Mesenchymal stem cell (in vitro differentiated cells and primary cell): Measurements from ENCODE around the gene TOX2.

Experiments
- DNase-seq: peaks from one replicate; pipeline ENCODE4 v3.0.0-alpha.2; 2013
- H2AFZ ChIP-seq: one replicate; pipeline ENCODE4 v1.6.1; 2013; ENCODE audit warnings: low read depth, mild to moderate bottlenecking, control low read depth, inconsistent platforms, low read length, moderate library complexity
- H2AK5ac ChIP-seq: 2 replicates; pipeline ENCODE4 v1.6.1; 2013; ENCODE audit warnings: low read length, moderate library complexity, mild to moderate bottlenecking, inconsistent platforms; ENCODE audit not compliant: severe bottlenecking
- H2BK120ac ChIP-seq: one replicate; pipeline ENCODE4 v1.6.1; 2013; ENCODE audit warnings: low read depth, mild to moderate bottlenecking, inconsistent platforms, low read length, moderate library complexity
- H2BK12ac ChIP-seq, 2 experiments: one replicate each; pipeline ENCODE4 v1.6.1; 2013; ENCODE audit warnings: inconsistent platforms in 2 of 2, low read length in 2 of 2, mild to moderate bottlenecking in 2 of 2, moderate library complexity in 2 of 2, control low read depth in 1 of 2
- H2BK15ac ChIP-seq: one replicate; pipeline ENCODE4 v1.6.1; 2013; ENCODE audit warnings: mild to moderate bottlenecking, low read depth, inconsistent platforms; ENCODE audit not compliant: poor library complexity, severe bottlenecking
- H2BK5ac ChIP-seq: 2 replicates; pipeline ENCODE4 v1.6.1; 2013; ENCODE audit warnings: low read depth, mild to moderate bottlenecking, low read length, control low read depth, inconsistent platforms; ENCODE audit not compliant: poor library complexity, severe bottlenecking
- H3K14ac ChIP-seq, 2 experiments: one replicate each; pipeline ENCODE4 v1.6.1; 2013; ENCODE audit warnings: inconsistent platforms in 2 of 2, low read length in 2 of 2, control low read depth in 1 of 2, mild to moderate bottlenecking in 1 of 2, moderate library complexity in 1 of 2
- H3K18ac ChIP-seq, 2 experiments: one replicate each; pipeline ENCODE4 v1.6.1; 2013; ENCODE audit warnings: inconsistent platforms in 2 of 2, low read length in 2 of 2, control low read depth in 1 of 2, low read depth in 1 of 2, mild to moderate bottlenecking in 1 of 2
- H3K23ac ChIP-seq, 2 experiments: one replicate each; pipeline ENCODE4 v1.6.1; 2013; ENCODE audit warnings: inconsistent platforms in 2 of 2, low read length in 2 of 2, mild to moderate bottlenecking in 2 of 2, moderate library complexity in 2 of 2, control low read depth in 1 of 2
- H3K27ac ChIP-seq: 2 replicates; pipeline ENCODE4 v1.5.1; 2013; ENCODE audit warnings: mild to moderate bottlenecking, moderate library complexity, low read length, control low read depth, inconsistent platforms; ENCODE audit not compliant: poor library complexity, severe bottlenecking
- H3K27me3 ChIP-seq, 2 experiments: 2 replicates each; pipeline versions ENCODE4 v1.6.1 to v1.7.0; 2013; ENCODE audit warnings: low read length in 2 of 2, mild to moderate bottlenecking in 2 of 2, moderate library complexity in 2 of 2, control low read depth in 1 of 2, inconsistent platforms in 1 of 2; ENCODE audit not compliant: control insufficient read depth in 1 of 2, insufficient read depth in 1 of 2
- H3K36me3 ChIP-seq, 2 experiments: 2 replicates each; pipeline versions ENCODE4 v1.6.1 to v1.7.0; 2013; ENCODE audit warnings: low read length in 2 of 2, control low read depth in 1 of 2, inconsistent platforms in 1 of 2, low read depth in 1 of 2, mild to moderate bottlenecking in 1 of 2; ENCODE audit not compliant: insufficient read depth in 2 of 2, control insufficient read depth in 1 of 2
- H3K4ac ChIP-seq, 2 experiments: one replicate each; pipeline ENCODE4 v1.6.1; 2013; ENCODE audit warnings: inconsistent platforms in 2 of 2, low read length in 2 of 2, mild to moderate bottlenecking in 2 of 2, moderate library complexity in 2 of 2, control low read depth in 1 of 2, low read depth in 1 of 2
- H3K4me1 ChIP-seq: 2 replicates; pipeline ENCODE4 v1.6.1; 2013; ENCODE audit warnings: low read depth, low read length, control low read depth; ENCODE audit not compliant: control insufficient read depth, insufficient read depth
- H3K4me2 ChIP-seq: 2 replicates; pipeline ENCODE4 v1.6.1; 2013; ENCODE audit warnings: low read length, mild to moderate bottlenecking, inconsistent platforms; ENCODE audit not compliant: poor library complexity, severe bottlenecking
- H3K4me3 ChIP-seq, 2 experiments: 2 replicates each; pipeline versions ENCODE4 v1.5.1 to v1.7.0; 2013; ENCODE audit warnings: low read length in 2 of 2, mild to moderate bottlenecking in 2 of 2, control low read depth in 1 of 2, low read depth in 1 of 2; ENCODE audit not compliant: insufficient read depth in 1 of 2
- H3K79me1 ChIP-seq: replicated peaks from 2 replicates; pipeline ENCODE4 v1.6.1; 2013; ENCODE audit warnings: mild to moderate bottlenecking, control low read depth, low read length, inconsistent platforms; ENCODE audit not compliant: poor library complexity, severe bottlenecking
- H3K9ac ChIP-seq: 2 replicates; pipeline ENCODE4 v1.7.0; 2013; ENCODE audit warnings: mild to moderate bottlenecking, low read length, moderate library complexity
- H3K9me3 ChIP-seq: 2 replicates; pipeline ENCODE4 v1.7.0; 2013; ENCODE audit warnings: mild to moderate bottlenecking, low read length; ENCODE audit not compliant: control insufficient read depth
- H4K8ac ChIP-seq: one replicate; pipeline ENCODE4 v1.6.1; 2013; ENCODE audit warnings: inconsistent platforms, mild to moderate bottlenecking, low read length, moderate library complexity
- H4K91ac ChIP-seq: one replicate; pipeline ENCODE4 v1.6.1; 2013; ENCODE audit warnings: mild to moderate bottlenecking, low read length, inconsistent platforms
- WGBS: methylation state at CpG from one replicate; pipeline ENCODE4 v1.1.7; 2013; ENCODE audit warnings: mixed read lengths; 5-methylcytosine and 5-hydroxymethylcytosine counted together

Gene TOX2

GRCh38 chr20:44001667-44002596 lies 87.3 kb downstream of the TOX2 start:
- Histone ChIP-seq H2BK15ac (no peak overlapping the region), H3K9ac (no peak overlapping the region), H3K4ac (no peak overlapping the region), H2BK5ac (no peak overlapping the region), H3K36me3 (no peaks in the 10 kb centered on the region), H3K4me1 (no peaks in the 10 kb centered on the region), H2AFZ (no peak overlapping the region), H3K9me3 (no peaks in the 10 kb centered on the region), H3K27ac (no peak overlapping the region), H2BK120ac (no peak overlapping the region), H2AK5ac (no peak overlapping the region), H4K8ac (no peak overlapping the region), H3K14ac (no peak overlapping the region), H3K27me3 (peaks cover 0 to 38% of the 10 kb centered on the region in 2 experiments), H4K91ac (no peak overlapping the region), H3K23ac (no peak overlapping the region), H2BK12ac (peak overlapping the region in 1 of 2 experiments; percentile 18), H3K18ac (peak overlapping the region in 1 of 2 experiments; percentile 34), H3K4me2 (no peak overlapping the region), H3K4me3 (no peak overlapping the region), H3K79me1 (no peaks in the 10 kb centered on the region)
- WGBS = 87% methylated on average over 6 of the region's 6 CpGs
- DNase-seq = no peak

- Histone ChIP-seq H3K4ac (no peak overlapping the region), H2BK12ac (no peak overlapping the region), H3K9me3 (no peaks in the 10 kb centered on the region)
Observed at GRCh38 chr20:44002861-44003260, 88.2 kb downstream of the TOX2 start.

GRCh38 chr20:44003609-44004008 lies 89.0 kb downstream of the TOX2 start:
- Histone ChIP-seq H3K4me3 (no peak overlapping the region), H3K9me3 (no peaks in the 10 kb centered on the region), H2BK12ac (peak overlapping the region in 1 of 2 experiments; percentile 6), H3K4ac (no peak overlapping the region), H2AFZ (no peak overlapping the region), H4K91ac (no peak overlapping the region), H4K8ac (no peak overlapping the region), H3K4me1 (no peaks in the 10 kb centered on the region), H3K27ac (no peak overlapping the region), H2BK120ac (no peak overlapping the region), H3K79me1 (no peaks in the 10 kb centered on the region), H3K23ac (no peak overlapping the region), H3K9ac (no peak overlapping the region), H2BK5ac (no peak overlapping the region), H3K27me3 (peaks cover 0 to 41% of the 10 kb centered on the region in 2 experiments), H3K4me2 (no peak overlapping the region), H3K36me3 (no peaks in the 10 kb centered on the region), H3K18ac (no peak overlapping the region), H2AK5ac (no peak overlapping the region), H3K14ac (no peak overlapping the region), H2BK15ac (no peak overlapping the region)
- DNase-seq = no peak
- WGBS = 97% methylated on average over 5 of the region's 5 CpGs

More at GRCh38 chr20:44002861-44003260, 88.2 kb downstream of the TOX2 start:
- Histone ChIP-seq H2BK15ac (no peak overlapping the region), H4K91ac (no peak overlapping the region), H3K4me2 (no peak overlapping the region), H3K23ac (no peak overlapping the region), H2BK120ac (no peak overlapping the region), H4K8ac (no peak overlapping the region), H3K9ac (no peak overlapping the region), H3K27me3 (peaks cover 0 to 38% of the 10 kb centered on the region in 2 experiments), H3K4me1 (no peaks in the 10 kb centered on the region), H2BK5ac (no peak overlapping the region), H3K4me3 (no peak overlapping the region), H3K18ac (no peak overlapping the region), H3K79me1 (no peaks in the 10 kb centered on the region), H2AFZ (no peak overlapping the region), H3K36me3 (no peaks in the 10 kb centered on the region), H2AK5ac (no peak overlapping the region), H3K14ac (no peak overlapping the region), H3K27ac (no peak overlapping the region)
- 100% methylated on average over 1 of the region's 1 CpG for WGBS
- no peak for DNase-seq

- WGBS = 96% methylated on average over 3 of the region's 4 CpGs
- no peak overlapping the region for H3K4me3 ChIP-seq
Observed at GRCh38 chr20:44004306-44004915, 89.8 kb downstream of the TOX2 start.

More at GRCh38 chr20:44004306-44004915, 89.8 kb downstream of the TOX2 start:
- Histone ChIP-seq H3K27ac (no peak overlapping the region), H3K18ac (no peak overlapping the region), H3K14ac (no peak overlapping the region), H3K23ac (no peak overlapping the region), H2BK120ac (no peak overlapping the region), H3K79me1 (no peaks in the 10 kb centered on the region), H4K8ac (no peak overlapping the region), H3K4me1 (no peaks in the 10 kb centered on the region), H3K27me3 (peaks cover 0 to 41% of the 10 kb centered on the region in 2 experiments), H3K9ac (no peak overlapping the region), H3K9me3 (no peaks in the 10 kb centered on the region), H3K4me2 (no peak overlapping the region), H4K91ac (no peak overlapping the region), H3K36me3 (no peaks in the 10 kb centered on the region), H2BK12ac (no peak overlapping the region), H2AFZ (no peak overlapping the region), H3K4ac (no peak overlapping the region), H2BK15ac (no peak overlapping the region), H2AK5ac (no peak overlapping the region), H2BK5ac (no peak overlapping the region)
- no peak for DNase-seq
